ENCODE data around the gene TRAK1. TPM values are rescaled to one million over a fixed set of nuclear protein-coding genes. Genes with fewer than 3 reads are reported as not detected.

TRAK1 gene
- total RNA-seq, 1 donor from 2014 or later = 41.0 TPM

- Mint-ChIP-seq H3K36me3 (ENCODE audit: low read depth) (no peaks in the 10 kb centered on the region), H3K27me3 (ENCODE audit: low read depth) (peaks cover 77% of the 10 kb centered on the region), H3K9me3 (no peaks in the 10 kb centered on the region), H3K4me3 (no peak overlapping the region), H3K4me1 (no peaks in the 10 kb centered on the region), H3K27ac (ENCODE audit: unreplicated experiment) (no peak overlapping the region)
- TF ChIP-seq, protein P1, sequence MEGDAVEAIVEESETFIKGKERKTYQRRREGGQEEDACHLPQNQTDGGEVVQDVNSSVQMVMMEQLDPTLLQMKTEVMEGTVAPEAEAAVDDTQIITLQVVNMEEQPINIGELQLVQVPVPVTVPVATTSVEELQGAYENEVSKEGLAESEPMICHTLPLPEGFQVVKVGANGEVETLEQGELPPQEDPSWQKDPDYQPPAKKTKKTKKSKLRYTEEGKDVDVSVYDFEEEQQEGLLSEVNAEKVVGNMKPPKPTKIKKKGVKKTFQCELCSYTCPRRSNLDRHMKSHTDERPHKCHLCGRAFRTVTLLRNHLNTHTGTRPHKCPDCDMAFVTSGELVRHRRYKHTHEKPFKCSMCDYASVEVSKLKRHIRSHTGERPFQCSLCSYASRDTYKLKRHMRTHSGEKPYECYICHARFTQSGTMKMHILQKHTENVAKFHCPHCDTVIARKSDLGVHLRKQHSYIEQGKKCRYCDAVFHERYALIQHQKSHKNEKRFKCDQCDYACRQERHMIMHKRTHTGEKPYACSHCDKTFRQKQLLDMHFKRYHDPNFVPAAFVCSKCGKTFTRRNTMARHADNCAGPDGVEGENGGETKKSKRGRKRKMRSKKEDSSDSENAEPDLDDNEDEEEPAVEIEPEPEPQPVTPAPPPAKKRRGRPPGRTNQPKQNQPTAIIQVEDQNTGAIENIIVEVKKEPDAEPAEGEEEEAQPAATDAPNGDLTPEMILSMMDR (conservative IDR thresholded peaks at IDR 0.05) = no peak
- DNase-seq (ENCODE audit: low read depth, low spot score) = no peak
These were observed 165.8 kb downstream of the TRAK1 start for GRCh38 chr3:42257007-42257406.

DNA sequence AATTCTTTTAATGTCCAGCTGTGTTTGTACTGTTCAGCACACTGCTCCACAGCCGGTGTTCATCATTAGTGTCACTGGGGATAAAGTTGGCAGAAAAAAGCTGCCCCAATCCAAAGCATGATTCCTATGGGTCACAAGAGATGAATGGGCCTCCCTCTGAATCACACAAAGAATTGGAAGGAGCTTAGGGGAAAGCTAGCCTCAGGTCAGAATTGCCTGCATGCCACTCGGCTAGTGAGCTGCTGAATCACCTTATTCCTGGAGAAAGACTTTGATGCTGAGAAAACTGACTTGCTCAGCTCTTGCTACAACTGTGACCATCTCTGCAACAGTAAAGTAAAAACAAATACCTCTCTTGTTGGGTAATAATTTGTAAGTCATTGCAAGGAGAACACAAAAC, 171.4 kb downstream of the TRAK1 start:
- DNase-seq (ENCODE audit: low read depth, low spot score) = no peak
- H3K36me3 Mint-ChIP-seq (ENCODE audit: low read depth) = no peaks in the 10 kb centered on the region
- no peaks in the 10 kb centered on the region for H3K9me3 Mint-ChIP-seq
- H3K27ac Mint-ChIP-seq (ENCODE audit: unreplicated experiment) = no peak overlapping the region
- H3K4me1 Mint-ChIP-seq = peaks cover 5% of the 10 kb centered on the region
- H3K4me3 Mint-ChIP-seq = no peak overlapping the region
- TF ChIP-seq, protein P1 (conservative IDR thresholded peaks at IDR 0.05) = no peak
- peaks cover 91% of the 10 kb centered on the region for H3K27me3 Mint-ChIP-seq (ENCODE audit: low read depth)

- Mint-ChIP-seq H3K4me3 (no peak overlapping the region), H3K9me3 (no peaks in the 10 kb centered on the region), H3K36me3 (ENCODE audit: low read depth) (no peaks in the 10 kb centered on the region), H3K4me1 (peaks cover 5% of the 10 kb centered on the region), H3K27me3 (ENCODE audit: low read depth) (peaks cover 92% of the 10 kb centered on the region), H3K27ac (ENCODE audit: unreplicated experiment) (no peak overlapping the region)
- TF ChIP-seq, protein P1 (conservative IDR thresholded peaks at IDR 0.05) = no peak
- DNase-seq (ENCODE audit: low read depth, low spot score) = no peak
These were observed 172.5 kb downstream of the TRAK1 start for GRCh38 chr3:42263354-42264346.

- Mint-ChIP-seq H3K4me3 (no peak overlapping the region), H3K36me3 (ENCODE audit: low read depth) (no peaks in the 10 kb centered on the region), H3K9me3 (no peaks in the 10 kb centered on the region), H3K4me1 (peaks cover 5% of the 10 kb centered on the region), H3K27ac (ENCODE audit: unreplicated experiment) (no peak overlapping the region), H3K27me3 (ENCODE audit: low read depth) (peaks cover 96% of the 10 kb centered on the region)
- TF ChIP-seq, protein P1 (conservative IDR thresholded peaks at IDR 0.05) = no peak
- no peak for DNase-seq (ENCODE audit: low read depth, low spot score)
These were observed 173.4 kb downstream of the TRAK1 start for GRCh38 chr3:42264399-42265058.

DNA sequence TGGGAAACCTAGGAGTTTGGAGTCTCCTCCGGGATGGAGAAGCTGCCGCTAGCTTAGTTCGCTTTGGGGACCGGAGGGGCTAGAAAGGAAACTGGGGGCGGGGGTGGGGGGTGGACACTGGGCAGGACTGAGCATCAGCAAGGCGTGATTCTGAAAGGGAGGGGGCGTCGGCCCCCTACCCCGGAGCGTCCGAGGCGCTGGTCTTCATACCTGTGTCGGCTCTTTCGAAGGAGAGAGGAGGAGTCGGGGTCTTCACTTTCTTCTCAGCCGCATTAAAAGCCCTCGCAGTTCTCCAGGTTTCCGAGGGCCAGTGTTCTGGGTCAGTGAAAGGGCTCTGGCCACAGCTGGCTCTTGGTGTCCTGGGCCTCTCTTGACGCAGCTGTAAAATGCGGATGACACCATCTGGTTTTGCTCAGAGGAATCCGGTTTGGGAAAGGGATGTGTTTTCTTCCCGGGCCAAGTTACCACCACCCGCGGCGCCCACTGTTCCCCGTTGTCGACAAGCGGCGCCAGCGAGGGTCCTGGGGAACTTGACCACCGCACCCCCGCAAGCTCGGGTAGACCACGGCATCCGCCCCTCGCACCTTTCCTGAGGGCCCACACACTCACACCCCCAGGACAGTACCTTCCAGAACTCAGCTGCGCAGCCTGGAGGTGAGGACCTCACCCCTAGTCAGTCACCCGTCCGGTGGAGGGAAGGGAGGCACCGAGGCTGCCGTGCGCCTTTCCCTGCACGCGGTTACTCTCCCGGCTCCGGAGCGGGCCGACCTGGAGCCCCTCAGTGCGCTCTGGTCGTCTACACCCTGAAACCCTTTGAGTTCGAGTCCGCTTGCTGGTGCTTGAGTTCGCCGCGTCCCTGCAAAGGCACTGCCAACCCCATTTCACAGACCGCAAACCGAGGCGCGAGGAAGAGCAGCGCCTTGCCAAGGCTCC, 174.2 kb downstream of the TRAK1 start:
- Mint-ChIP-seq H3K36me3 (ENCODE audit: low read depth) (no peaks in the 10 kb centered on the region), H3K4me1 (peaks cover 5% of the 10 kb centered on the region), H3K27me3 (ENCODE audit: low read depth) (peaks cover 95% of the 10 kb centered on the region), H3K9me3 (no peaks in the 10 kb centered on the region), H3K4me3 (no peak overlapping the region), H3K27ac (ENCODE audit: unreplicated experiment) (no peak overlapping the region)
- no peak for DNase-seq (ENCODE audit: low read depth, low spot score)
- TF ChIP-seq, protein P1 (conservative IDR thresholded peaks at IDR 0.05) = no peak

All from neural crest cell (in vitro differentiated cells).